HL-60 (cell line): Measurements from ENCODE around the gene INTS1.

ENCODE experiments used
- CTCF ChIP-seq: IDR thresholded peaks from one replicate; pipeline ENCODE4 v1.5.1; 2011; ENCODE audit warnings: low read length, control low read depth, inconsistent platforms; ENCODE audit not compliant: insufficient read depth
- POLR2AphosphoS5 ChIP-seq: IDR thresholded peaks from 2 replicates; pipeline ENCODE4 v1.6.1; 2012; ENCODE audit warnings: low read depth

GRCh38 chr7:1473864-1474512 is 30.2 kb downstream of the INTS1 start:
- TF ChIP-seq CTCF, result peak; percentile 66
- TF ChIP-seq POLR2AphosphoS5, result no peak; the same call in 1 of the 2 replicates
